ENCODE data around the gene DCC. TPM values are rescaled to one million over a fixed set of nuclear protein-coding genes. Genes with fewer than 3 reads are reported as not detected.

The DCC gene
- total RNA-seq, 2 experiments from 2014 or later = not detected

- Histone ChIP-seq H3K9me3 (ENCODE audit: control insufficient read depth in 1 of 2, insufficient read depth in 1 of 2, low read length in 2 of 2) (peaks cover 0 to 3% of the 10 kb centered on the region in 2 experiments), H3K36me3 (ENCODE audit: insufficient read depth, low read length) (no peaks in the 10 kb centered on the region), H3K27me3 (ENCODE audit: control insufficient read depth in 1 of 2, insufficient read depth in 2 of 2, low read length in 2 of 2) (no peaks in the 10 kb centered on the region), H3K4me3 (ENCODE audit: low read length) (no peak overlapping the region), H3K4me1 (ENCODE audit: insufficient read depth, low read length) (no peaks in the 10 kb centered on the region), H3K27ac (ENCODE audit: low read depth in 1 of 2, low read length in 2 of 2) (no peak overlapping the region)
- CTCF ChIA-PET = no interaction called here
- no peak overlapping the region for H3K27ac Mint-ChIP-seq
- H3K4me1 Mint-ChIP-seq (ENCODE audit: low read depth) = no peaks in the 10 kb centered on the region
- H3K36me3 Mint-ChIP-seq (ENCODE audit: low read depth) = no peaks in the 10 kb centered on the region
- no peak for TF ChIP-seq CTCF (IDR thresholded peaks at IDR 0.05)
- H3K27me3 Mint-ChIP-seq = no peaks in the 10 kb centered on the region
- intact Hi-C loops (cut with DNase I, micrococcal nuclease) = no loop called here
- POLR2A ChIA-PET = no interaction called here
- H3K9me3 Mint-ChIP-seq = peaks cover 4% of the 10 kb centered on the region
- no peak overlapping the region for H3K4me3 Mint-ChIP-seq
- ATAC-seq (ENCODE audit: poor library complexity) (no peak), DNase-seq (no peak)
These were observed 609.0 kb downstream of the DCC start for GRCh38 chr18:52948868-52949444.

GRCh38 chr18:52950155-52950554 lies 610.2 kb downstream of the DCC start:
- Mint-ChIP-seq H3K4me3 (no peak overlapping the region), H3K27me3 (no peaks in the 10 kb centered on the region)

GRCh38 chr18:52953387-52953786 lies 613.4 kb downstream of the DCC start:
- Mint-ChIP-seq H3K27me3 (no peaks in the 10 kb centered on the region), H3K4me3 (no peak overlapping the region), H3K9me3 (peaks cover 5% of the 10 kb centered on the region), H3K27ac (no peak overlapping the region), H3K4me1 (ENCODE audit: low read depth) (no peaks in the 10 kb centered on the region), H3K36me3 (ENCODE audit: low read depth) (no peaks in the 10 kb centered on the region)
- H3K4me3 ChIP-seq (ENCODE audit: low read length) = no peak overlapping the region
- CTCF ChIA-PET = no interaction called here
- TF ChIP-seq CTCF (IDR thresholded peaks at IDR 0.05) = no peak
- DNase-seq (no peak), ATAC-seq (ENCODE audit: poor library complexity) (no peak)
- H3K4me1 ChIP-seq (ENCODE audit: insufficient read depth, low read length) = no peaks in the 10 kb centered on the region
- intact Hi-C loops (cut with DNase I, micrococcal nuclease) = no loop called here
- no peaks in the 10 kb centered on the region for H3K36me3 ChIP-seq (ENCODE audit: insufficient read depth, low read length)
- H3K27me3 ChIP-seq (ENCODE audit: control insufficient read depth in 1 of 2, insufficient read depth in 2 of 2, low read length in 2 of 2) = no peaks in the 10 kb centered on the region
- POLR2A ChIA-PET = no interaction called here
- H3K27ac ChIP-seq (ENCODE audit: low read depth in 1 of 2, low read length in 2 of 2) = no peak overlapping the region
- no peaks in the 10 kb centered on the region for H3K9me3 ChIP-seq (ENCODE audit: control insufficient read depth in 1 of 2, insufficient read depth in 1 of 2, low read length in 2 of 2)

More at GRCh38 chr18:52950155-52950554, 610.2 kb downstream of the DCC start:
- Histone ChIP-seq H3K9me3 (ENCODE audit: control insufficient read depth in 1 of 2, insufficient read depth in 1 of 2, low read length in 2 of 2) (peaks cover 0 to 3% of the 10 kb centered on the region in 2 experiments), H3K27ac (ENCODE audit: low read depth in 1 of 2, low read length in 2 of 2) (no peak overlapping the region), H3K4me3 (ENCODE audit: low read length) (no peak overlapping the region), H3K4me1 (ENCODE audit: insufficient read depth, low read length) (no peaks in the 10 kb centered on the region), H3K27me3 (ENCODE audit: control insufficient read depth in 1 of 2, insufficient read depth in 2 of 2, low read length in 2 of 2) (no peaks in the 10 kb centered on the region), H3K36me3 (ENCODE audit: insufficient read depth, low read length) (no peaks in the 10 kb centered on the region)
- no peak for TF ChIP-seq CTCF (IDR thresholded peaks at IDR 0.05)
- no peak for DNase-seq
- H3K4me1 Mint-ChIP-seq (ENCODE audit: low read depth) = no peaks in the 10 kb centered on the region
- peaks cover 4% of the 10 kb centered on the region for H3K9me3 Mint-ChIP-seq
- POLR2A ChIA-PET = no interaction called here
- no peaks in the 10 kb centered on the region for H3K36me3 Mint-ChIP-seq (ENCODE audit: low read depth)
- CTCF ChIA-PET = no interaction called here
- ATAC-seq (ENCODE audit: poor library complexity) = no peak
- intact Hi-C loops (cut with DNase I, micrococcal nuclease) = no loop called here
- H3K27ac Mint-ChIP-seq = no peak overlapping the region
